Glutamatergic neuron (in vitro differentiated cells): ENCODE measurements around the gene ARG1. TPM values are rescaled to one million over a fixed set of nuclear protein-coding genes. Genes with fewer than 3 reads are reported as not detected.

ENCODE experiments used
- DNase-seq: peaks from one replicate; pipeline ENCODE4 v3.0.0; 2022
- H3K27ac Mint-ChIP-seq: one replicate; pipeline ENCODE4 v1.8.0; 2020; ENCODE audit warnings: mild to moderate bottlenecking, mixed read lengths, inconsistent platforms; ENCODE audit not compliant: unreplicated experiment
- H3K27me3 Mint-ChIP-seq: one replicate; pipeline ENCODE4 v1.8.0; 2020; ENCODE audit warnings: mild to moderate bottlenecking, moderate library complexity, mixed read lengths, inconsistent platforms; ENCODE audit not compliant: unreplicated experiment
- H3K36me3 Mint-ChIP-seq: one replicate; pipeline ENCODE4 v1.8.0; 2020; ENCODE audit warnings: mild to moderate bottlenecking, mixed read lengths, inconsistent platforms; ENCODE audit not compliant: unreplicated experiment
- H3K4me1 Mint-ChIP-seq: one replicate; pipeline ENCODE4 v1.8.0; 2020; ENCODE audit warnings: mild to moderate bottlenecking, low read depth, mixed read lengths, inconsistent platforms; ENCODE audit not compliant: unreplicated experiment
- H3K4me3 Mint-ChIP-seq: one replicate; pipeline ENCODE4 v1.8.0; 2020; ENCODE audit warnings: mild to moderate bottlenecking, mixed read lengths, inconsistent platforms; ENCODE audit not compliant: unreplicated experiment
- H3K9me3 Mint-ChIP-seq: one replicate; pipeline ENCODE4 v1.8.0; 2020; ENCODE audit warnings: mild to moderate bottlenecking, moderate library complexity, mixed read lengths, inconsistent platforms; ENCODE audit not compliant: unreplicated experiment
- total RNA-seq: library from RNA; stranded (reverse); fragmentation: NEBNext Ultra II Directional; extraction: Animal tissue kit (Norgen Biotek cat#: 25700); gene quantifications from one replicate; pipeline ENCODE4 v1.2.1, GENCODE V29; 2021; ENCODE audit not compliant: unreplicated experiment
- TF ChIP-seq, protein P1 (sequence below): fragments of 200-600 bp; sonication (generic); IDR thresholded peaks from one replicate; pipeline ENCODE4 v1.5.0; 2021; ENCODE audit not compliant: partially characterized antibody, unreplicated experiment

ARG1 gene
- total RNA-seq, 1 donor from 2014 or later, result not detected

GRCh38 chr6:131561925-131562707 is 10.9 kb upstream of the ARG1 start:
- no peaks in the 10 kb centered on the region for H3K4me1 Mint-ChIP-seq
- no peak overlapping the region for H3K27ac Mint-ChIP-seq
- H3K36me3 Mint-ChIP-seq, result no peaks in the 10 kb centered on the region
- H3K27me3 Mint-ChIP-seq, result no peaks in the 10 kb centered on the region
- H3K4me3 Mint-ChIP-seq, result no peak overlapping the region
- TF ChIP-seq, protein P1, sequence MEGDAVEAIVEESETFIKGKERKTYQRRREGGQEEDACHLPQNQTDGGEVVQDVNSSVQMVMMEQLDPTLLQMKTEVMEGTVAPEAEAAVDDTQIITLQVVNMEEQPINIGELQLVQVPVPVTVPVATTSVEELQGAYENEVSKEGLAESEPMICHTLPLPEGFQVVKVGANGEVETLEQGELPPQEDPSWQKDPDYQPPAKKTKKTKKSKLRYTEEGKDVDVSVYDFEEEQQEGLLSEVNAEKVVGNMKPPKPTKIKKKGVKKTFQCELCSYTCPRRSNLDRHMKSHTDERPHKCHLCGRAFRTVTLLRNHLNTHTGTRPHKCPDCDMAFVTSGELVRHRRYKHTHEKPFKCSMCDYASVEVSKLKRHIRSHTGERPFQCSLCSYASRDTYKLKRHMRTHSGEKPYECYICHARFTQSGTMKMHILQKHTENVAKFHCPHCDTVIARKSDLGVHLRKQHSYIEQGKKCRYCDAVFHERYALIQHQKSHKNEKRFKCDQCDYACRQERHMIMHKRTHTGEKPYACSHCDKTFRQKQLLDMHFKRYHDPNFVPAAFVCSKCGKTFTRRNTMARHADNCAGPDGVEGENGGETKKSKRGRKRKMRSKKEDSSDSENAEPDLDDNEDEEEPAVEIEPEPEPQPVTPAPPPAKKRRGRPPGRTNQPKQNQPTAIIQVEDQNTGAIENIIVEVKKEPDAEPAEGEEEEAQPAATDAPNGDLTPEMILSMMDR, result no peak
- no peak for DNase-seq
- H3K9me3 Mint-ChIP-seq, result no peaks in the 10 kb centered on the region

- no peak overlapping the region for H3K27ac Mint-ChIP-seq
- TF ChIP-seq, protein P1, result no peak
- no peak overlapping the region for H3K4me3 Mint-ChIP-seq
- DNase-seq, result no peak
- no peaks in the 10 kb centered on the region for H3K27me3 Mint-ChIP-seq
- no peaks in the 10 kb centered on the region for H3K36me3 Mint-ChIP-seq
- H3K9me3 Mint-ChIP-seq, result no peaks in the 10 kb centered on the region
- H3K4me1 Mint-ChIP-seq, result no peaks in the 10 kb centered on the region
Measured at GRCh38 chr6:131565056-131565455, 8.0 kb upstream of the ARG1 start.

GRCh38 chr6:131568726-131569125 is 4.3 kb upstream of the ARG1 start:
- TF ChIP-seq, protein P1, result no peak
- Mint-ChIP-seq H3K4me1 (no peaks in the 10 kb centered on the region), H3K36me3 (no peaks in the 10 kb centered on the region), H3K9me3 (peaks cover 1% of the 10 kb centered on the region), H3K27me3 (no peaks in the 10 kb centered on the region), H3K4me3 (no peak overlapping the region), H3K27ac (no peak overlapping the region)
- DNase-seq, result no peak

- no peak overlapping the region for H3K4me3 Mint-ChIP-seq
- no peaks in the 10 kb centered on the region for H3K36me3 Mint-ChIP-seq
- no peaks in the 10 kb centered on the region for H3K4me1 Mint-ChIP-seq
- H3K27ac Mint-ChIP-seq, result no peak overlapping the region
- DNase-seq, result no peak
- TF ChIP-seq, protein P1, result no peak
- peaks cover 1% of the 10 kb centered on the region for H3K9me3 Mint-ChIP-seq
- H3K27me3 Mint-ChIP-seq, result no peaks in the 10 kb centered on the region
Measured at GRCh38 chr6:131574133-131574532, 1.1 kb downstream of the ARG1 start.

DNA sequence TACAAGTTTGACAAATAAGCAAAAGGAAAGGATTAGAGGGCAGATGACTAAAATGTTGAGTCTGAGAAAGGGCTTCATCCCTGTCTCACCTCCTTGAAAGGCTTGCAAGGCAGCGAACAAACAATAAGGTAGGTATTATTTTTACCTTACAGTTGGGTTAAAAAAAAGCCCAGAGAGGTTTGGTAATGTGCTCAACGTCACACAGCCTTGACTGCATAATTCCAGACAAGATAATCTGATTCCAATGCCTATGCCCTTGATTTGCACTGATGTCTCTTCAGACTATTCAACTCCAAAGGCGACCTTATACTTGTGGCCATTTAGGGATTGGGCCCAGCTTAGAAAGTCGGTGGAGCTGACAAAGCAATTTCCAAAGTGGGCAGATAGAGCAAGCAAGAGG is 1.7 kb downstream of the ARG1 start:
- TF ChIP-seq, protein P1, result no peak
- H3K4me1 Mint-ChIP-seq, result no peaks in the 10 kb centered on the region
- H3K27me3 Mint-ChIP-seq, result no peaks in the 10 kb centered on the region
- no peak overlapping the region for H3K27ac Mint-ChIP-seq
- peaks cover 1% of the 10 kb centered on the region for H3K9me3 Mint-ChIP-seq
- no peaks in the 10 kb centered on the region for H3K36me3 Mint-ChIP-seq
- no peak overlapping the region for H3K4me3 Mint-ChIP-seq
- DNase-seq, result no peak
